DOHH2 (cell line): ENCODE results near the gene ARID5B.
A peak's percentile ranks its signal among the peaks of the same experiment; 100 is the strongest.

ENCODE experiments used
- H3F3A ChIP-seq: fragments of 200-600 bp; sonication (generic), shearing (Covaris generic); 2 replicates; pipeline ENCODE4 v1.6.0; 2016; ENCODE audit warnings: antibody characterized with exemption, mild to moderate bottlenecking; ENCODE audit not compliant: control insufficient read depth, insufficient read depth
- H3K27ac ChIP-seq: fragments of 200-600 bp; sonication (generic); 2 replicates; pipeline ENCODE4 v1.5.1; 2014; ENCODE audit warnings: low read depth, mild to moderate bottlenecking, low read length, moderate library complexity
- H3K27me3 ChIP-seq: fragments of 200-600 bp; sonication (generic); 2 replicates; pipeline ENCODE4 v1.6.1; 2014; ENCODE audit warnings: mild to moderate bottlenecking, low read length, mixed read lengths; ENCODE audit not compliant: control insufficient read depth
- H3K36me3 ChIP-seq: fragments of 200-600 bp; sonication (generic); 2 replicates; pipeline ENCODE4 v1.6.1; 2014; ENCODE audit warnings: mild to moderate bottlenecking, low read length, moderate library complexity, mixed read lengths; ENCODE audit not compliant: control insufficient read depth
- H3K4me1 ChIP-seq: fragments of 200-600 bp; sonication (generic); 2 replicates; pipeline ENCODE4 v1.6.1; 2014; ENCODE audit warnings: mild to moderate bottlenecking, low read length, mixed read lengths; ENCODE audit not compliant: control insufficient read depth
- H3K4me2 ChIP-seq: fragments of 200-600 bp; sonication (generic); 2 replicates; pipeline ENCODE4 v1.6.0; 2014; ENCODE audit warnings: mild to moderate bottlenecking, low read length, moderate library complexity
- H3K4me3 ChIP-seq: fragments of 200-600 bp; sonication (generic); 2 replicates; pipeline ENCODE4 v1.5.1; 2014; ENCODE audit warnings: mild to moderate bottlenecking, low read length, mixed read lengths
- H3K79me2 ChIP-seq: fragments of 200-600 bp; sonication (generic); 2 replicates; pipeline ENCODE4 v1.6.1; 2014; ENCODE audit warnings: mild to moderate bottlenecking, low read length, mixed read lengths; ENCODE audit not compliant: control insufficient read depth
- H3K9me2 ChIP-seq: fragments of 200-600 bp; sonication (generic); replicated peaks from 2 replicates; pipeline ENCODE4 v1.6.1; 2014; ENCODE audit warnings: mild to moderate bottlenecking, low read length, mixed read lengths; ENCODE audit not compliant: control insufficient read depth
- H3K9me3 ChIP-seq: fragments of 200-600 bp; sonication (generic); 2 replicates; pipeline ENCODE4 v1.6.1; 2014; ENCODE audit warnings: antibody characterized with exemption, low read length, mixed read lengths; ENCODE audit not compliant: control insufficient read depth, insufficient read depth
- H4K20me1 ChIP-seq: fragments of 200-600 bp; sonication (generic); 2 replicates; pipeline ENCODE4 v1.6.0; 2014; ENCODE audit warnings: low read depth, mild to moderate bottlenecking, antibody characterized with exemption, low read length, moderate library complexity; ENCODE audit not compliant: control insufficient read depth, insufficient read depth
- CTCF ChIP-seq: fragments of 200-600 bp; sonication (generic); IDR thresholded peaks from one replicate; pipeline ENCODE4 v1.5.1; 2014; ENCODE audit warnings: antibody characterized with exemption, mild to moderate bottlenecking, low read depth, low read length; ENCODE audit not compliant: poor library complexity, severe bottlenecking
- EZH2phosphoT487 ChIP-seq: fragments of 200-600 bp; sonication (generic); IDR thresholded peaks from 2 replicates; pipeline ENCODE4 v1.6.1; 2017; ENCODE audit warnings: borderline replicate concordance, mild to moderate bottlenecking, antibody characterized with exemption, low read length, moderate library complexity, mixed read lengths

ARID5B gene

GRCh38 chr10:62059217-62059920 lies 157.9 kb downstream of the ARID5B start:
- TF ChIP-seq CTCF = no peak
- TF ChIP-seq EZH2phosphoT487 = no peak
- peaks cover 76% of the 10 kb centered on the region for H3K36me3 ChIP-seq
- no peaks in the 10 kb centered on the region for H3K9me3 ChIP-seq
- H3F3A ChIP-seq = no peaks in the 10 kb centered on the region
- peak overlapping the region; percentile 45 for H3K27ac ChIP-seq
- peaks cover 63% of the 10 kb centered on the region for H3K4me1 ChIP-seq
- peak overlapping the region; percentile 42 for H3K4me3 ChIP-seq
- H3K4me2 ChIP-seq = peak overlapping the region; percentile 53
- H3K79me2 ChIP-seq = 0 out of 2 replicates have a peak, but pooled peaks cover 7% of the 10 kb centered on the region
- H3K9me2 ChIP-seq = no peaks in the 10 kb centered on the region
- no peaks in the 10 kb centered on the region for H4K20me1 ChIP-seq
- H3K27me3 ChIP-seq = no peaks in the 10 kb centered on the region

- no peak overlapping the region for H3K27ac ChIP-seq
- no peak overlapping the region for H3K4me3 ChIP-seq
- H4K20me1 ChIP-seq = no peaks in the 10 kb centered on the region
- no peaks in the 10 kb centered on the region for H3K79me2 ChIP-seq
- H3K9me3 ChIP-seq = no peaks in the 10 kb centered on the region
- TF ChIP-seq EZH2phosphoT487 (no peak), CTCF (no peak)
- no peaks in the 10 kb centered on the region for H3K27me3 ChIP-seq
- no peaks in the 10 kb centered on the region for H3F3A ChIP-seq
- no peak overlapping the region for H3K4me2 ChIP-seq
- H3K4me1 ChIP-seq = peaks cover 36% of the 10 kb centered on the region
- no peaks in the 10 kb centered on the region for H3K9me2 ChIP-seq
- peaks cover 63% of the 10 kb centered on the region for H3K36me3 ChIP-seq
These were observed 160.5 kb downstream of the ARID5B start for GRCh38 chr10:62062028-62062427.

- Histone ChIP-seq H3K9me3 (no peaks in the 10 kb centered on the region), H3K27me3 (no peaks in the 10 kb centered on the region), H3K4me3 (no peak overlapping the region), H3K36me3 (peaks cover 54% of the 10 kb centered on the region), H3K9me2 (no peaks in the 10 kb centered on the region), H4K20me1 (no peaks in the 10 kb centered on the region), H3F3A (no peaks in the 10 kb centered on the region), H3K27ac (no peak overlapping the region), H3K4me2 (no peak overlapping the region), H3K79me2 (no peaks in the 10 kb centered on the region), H3K4me1 (peaks cover 27% of the 10 kb centered on the region)
- no peak for TF ChIP-seq EZH2phosphoT487
- TF ChIP-seq CTCF = no peak
These were observed 161.4 kb downstream of the ARID5B start for GRCh38 chr10:62062752-62063512.
